ENCODE results near the gene RPS3A.

DNA sequence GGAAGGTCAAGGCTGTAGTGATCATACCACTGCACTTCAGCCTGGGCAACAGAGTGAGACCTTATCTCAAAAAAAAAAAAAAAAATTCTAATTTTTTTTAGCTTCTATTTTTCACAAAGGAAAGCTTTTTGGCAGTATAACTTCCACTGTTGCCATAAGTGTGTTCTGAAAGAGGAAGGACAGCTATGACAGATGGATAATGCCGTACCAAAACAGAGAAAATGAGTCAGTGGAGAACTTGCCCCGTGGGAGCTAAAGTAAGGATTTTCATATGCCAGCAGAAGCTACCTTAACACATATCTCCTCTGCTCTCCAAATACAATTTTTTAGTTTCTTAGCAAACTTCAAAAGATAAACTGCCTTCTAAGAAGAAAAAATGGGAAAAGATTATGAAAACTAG lies 43.7 kb downstream of the RPS3A start:
- TF ChIP-seq, protein P1, sequence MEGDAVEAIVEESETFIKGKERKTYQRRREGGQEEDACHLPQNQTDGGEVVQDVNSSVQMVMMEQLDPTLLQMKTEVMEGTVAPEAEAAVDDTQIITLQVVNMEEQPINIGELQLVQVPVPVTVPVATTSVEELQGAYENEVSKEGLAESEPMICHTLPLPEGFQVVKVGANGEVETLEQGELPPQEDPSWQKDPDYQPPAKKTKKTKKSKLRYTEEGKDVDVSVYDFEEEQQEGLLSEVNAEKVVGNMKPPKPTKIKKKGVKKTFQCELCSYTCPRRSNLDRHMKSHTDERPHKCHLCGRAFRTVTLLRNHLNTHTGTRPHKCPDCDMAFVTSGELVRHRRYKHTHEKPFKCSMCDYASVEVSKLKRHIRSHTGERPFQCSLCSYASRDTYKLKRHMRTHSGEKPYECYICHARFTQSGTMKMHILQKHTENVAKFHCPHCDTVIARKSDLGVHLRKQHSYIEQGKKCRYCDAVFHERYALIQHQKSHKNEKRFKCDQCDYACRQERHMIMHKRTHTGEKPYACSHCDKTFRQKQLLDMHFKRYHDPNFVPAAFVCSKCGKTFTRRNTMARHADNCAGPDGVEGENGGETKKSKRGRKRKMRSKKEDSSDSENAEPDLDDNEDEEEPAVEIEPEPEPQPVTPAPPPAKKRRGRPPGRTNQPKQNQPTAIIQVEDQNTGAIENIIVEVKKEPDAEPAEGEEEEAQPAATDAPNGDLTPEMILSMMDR (IDR thresholded peaks at IDR 0.05; ENCODE audit: low read depth, low read length) = no peak
- TF ChIP-seq POLR2A (IDR thresholded peaks at IDR 0.05; ENCODE audit: extremely low read depth, insufficient read length) = no peak
